Measurements from ENCODE around the gene C6orf15. TPM values are rescaled to one million over a fixed set of nuclear protein-coding genes. Genes with fewer than 3 reads are reported as not detected.

C6orf15 gene
- total and polyA plus RNA-seq, 7 experiments from 2014 or later, result not detected

GRCh38 chr6:31135710-31136109 is 23.3 kb upstream of the C6orf15 start:
- H3K4me3 Mint-ChIP-seq, result no peak overlapping the region
- no peak for DNase-seq
- H3K27ac Mint-ChIP-seq, result no peak overlapping the region
- H3K4me1 Mint-ChIP-seq, result peaks cover 4 to 8% (median 7%) of the 10 kb centered on the region in 7 donors
- H3K9me3 ChIP-seq (ENCODE audit: control insufficient read depth in 2 of 3, low read length in 3 of 3), result no peaks in the 10 kb centered on the region
- CTCF ChIA-PET, result interaction anchor here (0.5 to 1.4 kb wide), 4 partner anchors 31 to 231 kb away, joined by 3 to 5 read pairs (median 4); no protein-coding TSS in a partner anchor
- H3K36me3 ChIP-seq (ENCODE audit: control insufficient read depth in 2 of 3, insufficient read depth in 3 of 3, low read length in 3 of 3), result no peaks in the 10 kb centered on the region
- peaks cover 0 to 5% of the 10 kb centered on the region in 2 donors for H3K4me1 ChIP-seq (ENCODE audit: control insufficient read depth in 2 of 2, insufficient read depth in 2 of 2, low read length in 2 of 2)
- no peaks in the 10 kb centered on the region for H3K27me3 ChIP-seq (ENCODE audit: control insufficient read depth in 2 of 2, insufficient read depth in 2 of 2, low read length in 2 of 2)
- no peak overlapping the region for H3K4me3 ChIP-seq (ENCODE audit: low read length)
- POLR2A ChIA-PET, result no interaction called here
- H3K27ac ChIP-seq (ENCODE audit: low read depth, low read length), result no peak overlapping the region
- H3K9me3 Mint-ChIP-seq, result peaks cover 0 to 1% (median 0%) of the 10 kb centered on the region in 11 donors
- peaks cover 0 to 3% (median 0%) of the 10 kb centered on the region in 5 donors for H3K27me3 Mint-ChIP-seq
- intact Hi-C loops (cut with micrococcal nuclease), result loop anchor here (2.0 kb wide), 3 partner anchors 23 to 305 kb away; partner anchors contain the start of gene TCF19 (in 1 of the 2)
- ATAC-seq, result no peak
- H3K36me3 Mint-ChIP-seq, result no peaks in the 10 kb centered on the region

GRCh38 chr6:31132806-31133205 is 20.4 kb upstream of the C6orf15 start:
- no peaks in the 10 kb centered on the region for H3K36me3 Mint-ChIP-seq
- Histone ChIP-seq H3K4me3 (ENCODE audit: low read length) (no peak overlapping the region), H3K4me1 (ENCODE audit: control insufficient read depth in 2 of 2, insufficient read depth in 2 of 2, low read length in 2 of 2) (peaks cover 0 to 4% of the 10 kb centered on the region in 2 donors), H3K27ac (ENCODE audit: low read depth, low read length) (no peak overlapping the region), H3K9me3 (ENCODE audit: control insufficient read depth in 2 of 3, low read length in 3 of 3) (no peaks in the 10 kb centered on the region), H3K27me3 (ENCODE audit: control insufficient read depth in 2 of 2, insufficient read depth in 2 of 2, low read length in 2 of 2) (no peaks in the 10 kb centered on the region), H3K36me3 (ENCODE audit: control insufficient read depth in 2 of 3, insufficient read depth in 3 of 3, low read length in 3 of 3) (no peaks in the 10 kb centered on the region)
- ChIA-PET CTCF (interaction anchor here (1.1 to 1.6 kb wide), 4 partner anchors 12 to 236 kb away, joined by 3 to 4 read pairs (median 3); no protein-coding TSS in a partner anchor), POLR2A (no interaction called here)
- H3K27ac Mint-ChIP-seq, result no peak overlapping the region
- no peak for ATAC-seq
- intact Hi-C loops (cut with micrococcal nuclease), result no loop called here
- H3K9me3 Mint-ChIP-seq, result peaks cover 0 to 1% (median 0%) of the 10 kb centered on the region in 11 donors
- H3K4me3 Mint-ChIP-seq, result no peak overlapping the region
- peaks cover 0 to 19% (median 5%) of the 10 kb centered on the region in 5 donors for H3K27me3 Mint-ChIP-seq
- DNase-seq, result no peak
- H3K4me1 Mint-ChIP-seq, result peaks cover 9 to 12% (median 10%) of the 10 kb centered on the region in 7 donors

- Mint-ChIP-seq H3K27ac (peak overlapping the region in 1 of 9 donors; percentile 10), H3K36me3 (no peaks in the 10 kb centered on the region), H3K27me3 (peaks cover 0 to 17% (median 5%) of the 10 kb centered on the region in 5 donors), H3K4me3 (no peak overlapping the region), H3K4me1 (peaks cover 4 to 7% (median 6%) of the 10 kb centered on the region in 7 donors), H3K9me3 (no peaks in the 10 kb centered on the region)
- ChIA-PET CTCF (interaction anchor here (0.6 to 6.5 kb wide), 6 partner anchors 13 to 238 kb away, joined by 3 to 30 read pairs (median 4); no protein-coding TSS in a partner anchor), POLR2A (interaction anchor here (0.7 kb wide), 1 partner anchor 235 kb away, joined by 4 read pairs; no protein-coding TSS in a partner anchor)
- H3K4me1 ChIP-seq (ENCODE audit: control insufficient read depth in 2 of 2, insufficient read depth in 2 of 2, low read length in 2 of 2), result no peaks in the 10 kb centered on the region
- no peaks in the 10 kb centered on the region for H3K9me3 ChIP-seq (ENCODE audit: control insufficient read depth in 2 of 3, low read length in 3 of 3)
- no peaks in the 10 kb centered on the region for H3K36me3 ChIP-seq (ENCODE audit: control insufficient read depth in 2 of 3, insufficient read depth in 3 of 3, low read length in 3 of 3)
- H3K4me3 ChIP-seq (ENCODE audit: low read length), result no peak overlapping the region
- H3K27ac ChIP-seq (ENCODE audit: low read depth, low read length), result no peak overlapping the region
- no peaks in the 10 kb centered on the region for H3K27me3 ChIP-seq (ENCODE audit: control insufficient read depth in 2 of 2, insufficient read depth in 2 of 2, low read length in 2 of 2)
- ATAC-seq, result no peak
- DNase-seq, result no peak
- intact Hi-C loops (cut with micrococcal nuclease), result no loop called here
These were observed 19.2 kb upstream of the C6orf15 start for GRCh38 chr6:31131595-31131994.

GRCh38 chr6:31130751-31131150 is 18.4 kb upstream of the C6orf15 start:
- no peaks in the 10 kb centered on the region for H3K9me3 ChIP-seq (ENCODE audit: control insufficient read depth in 2 of 3, low read length in 3 of 3)
- no peak for DNase-seq
- ChIA-PET CTCF (interaction anchor here (1.0 to 6.5 kb wide), 4 partner anchors 14 to 66 kb away, joined by 3 to 30 read pairs (median 4); no protein-coding TSS in a partner anchor), POLR2A (no interaction called here)
- Mint-ChIP-seq H3K27ac (peak overlapping the region in 1 of 9 donors; percentile 50), H3K36me3 (no peaks in the 10 kb centered on the region), H3K4me1 (peaks cover 4 to 7% (median 6%) of the 10 kb centered on the region in 7 donors), H3K4me3 (no peak overlapping the region), H3K27me3 (peaks cover 0 to 17% (median 5%) of the 10 kb centered on the region in 5 donors), H3K9me3 (no peaks in the 10 kb centered on the region)
- no peaks in the 10 kb centered on the region for H3K36me3 ChIP-seq (ENCODE audit: control insufficient read depth in 2 of 3, insufficient read depth in 3 of 3, low read length in 3 of 3)
- no peak overlapping the region for H3K27ac ChIP-seq (ENCODE audit: low read depth, low read length)
- no peak overlapping the region for H3K4me3 ChIP-seq (ENCODE audit: low read length)
- H3K4me1 ChIP-seq (ENCODE audit: control insufficient read depth in 2 of 2, insufficient read depth in 2 of 2, low read length in 2 of 2), result no peaks in the 10 kb centered on the region
- H3K27me3 ChIP-seq (ENCODE audit: control insufficient read depth in 2 of 2, insufficient read depth in 2 of 2, low read length in 2 of 2), result no peaks in the 10 kb centered on the region
- ATAC-seq, result no peak
- intact Hi-C loops (cut with micrococcal nuclease), result no loop called here

DNA sequence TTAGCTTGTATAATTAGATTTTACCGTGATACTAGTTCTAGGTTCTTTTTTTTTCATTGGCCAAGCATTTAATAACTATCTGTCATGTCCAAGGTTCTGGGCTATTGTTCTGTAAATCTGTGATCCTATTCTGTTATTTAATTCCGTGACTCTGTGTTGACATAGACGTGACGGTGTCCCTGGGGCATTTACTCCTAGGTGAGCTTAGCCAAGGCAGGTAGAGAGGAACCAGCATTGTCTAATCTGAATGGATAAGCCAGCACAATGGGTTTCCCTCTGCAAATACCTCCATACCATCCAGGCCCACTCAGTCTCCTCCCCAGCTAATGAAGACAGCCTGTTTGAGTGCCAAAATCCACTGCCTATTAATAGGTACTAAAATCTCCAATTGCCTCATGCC is 16.8 kb upstream of the C6orf15 start:
- H3K9me3 Mint-ChIP-seq, result no peaks in the 10 kb centered on the region
- Histone ChIP-seq H3K27ac (ENCODE audit: low read depth, low read length) (no peak overlapping the region), H3K4me3 (ENCODE audit: low read length) (no peak overlapping the region), H3K9me3 (ENCODE audit: control insufficient read depth in 2 of 3, low read length in 3 of 3) (no peaks in the 10 kb centered on the region), H3K27me3 (ENCODE audit: control insufficient read depth in 2 of 2, insufficient read depth in 2 of 2, low read length in 2 of 2) (no peaks in the 10 kb centered on the region), H3K4me1 (ENCODE audit: control insufficient read depth in 2 of 2, insufficient read depth in 2 of 2, low read length in 2 of 2) (no peaks in the 10 kb centered on the region), H3K36me3 (ENCODE audit: control insufficient read depth in 2 of 3, insufficient read depth in 3 of 3, low read length in 3 of 3) (no peaks in the 10 kb centered on the region)
- POLR2A ChIA-PET, result interaction anchor here (0.7 to 0.9 kb wide), 4 partner anchors 9 to 42 kb away, joined by 3 read pairs; partner anchors contain the start of gene CDSN
- intact Hi-C loops (cut with micrococcal nuclease), result loop anchor here in 1 of 2 donors (2.0 kb wide), 1 partner anchor 42 kb away; no protein-coding TSS in a partner anchor
- DNase-seq (no peak), ATAC-seq (no peak)
- H3K27me3 Mint-ChIP-seq, result peaks cover 0 to 17% (median 5%) of the 10 kb centered on the region in 5 donors
- no peak overlapping the region for H3K27ac Mint-ChIP-seq
- H3K36me3 Mint-ChIP-seq, result no peaks in the 10 kb centered on the region
- peaks cover 5 to 7% (median 6%) of the 10 kb centered on the region in 7 donors for H3K4me1 Mint-ChIP-seq
- CTCF ChIA-PET, result interaction anchor here (1.1 to 6.5 kb wide), 3 partner anchors 10 to 42 kb away, joined by 3 to 30 read pairs (median 4); no protein-coding TSS in a partner anchor
- H3K4me3 Mint-ChIP-seq, result no peak overlapping the region

DNA sequence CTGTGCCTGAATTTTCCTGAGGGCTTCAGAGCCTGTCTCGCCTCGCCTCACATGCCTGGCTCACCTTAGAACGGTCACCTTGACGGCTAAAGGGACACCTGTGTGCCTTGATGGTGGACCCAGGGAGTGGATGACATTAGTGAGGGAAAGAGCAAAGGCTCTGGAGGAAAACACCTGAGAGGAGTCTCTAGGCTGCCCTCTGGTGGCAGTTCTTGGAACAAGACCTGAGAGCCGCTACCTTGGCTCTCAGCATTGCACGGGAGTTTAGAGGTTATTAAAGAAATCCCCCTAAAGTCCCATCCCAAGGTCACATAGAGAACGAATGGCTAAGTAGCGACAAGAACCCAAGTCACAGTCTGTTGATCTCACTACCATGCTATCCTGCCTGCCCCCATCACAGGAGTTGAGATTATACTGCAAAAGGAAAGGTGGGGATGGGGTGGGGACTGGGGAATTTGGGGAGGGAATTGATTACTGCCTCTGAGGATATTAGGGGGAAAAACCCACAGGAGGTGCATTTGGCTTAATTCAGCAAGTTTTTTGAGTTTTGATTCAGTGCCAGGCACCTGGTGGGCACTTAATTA is 15.8 kb upstream of the C6orf15 start:
- intact Hi-C loops (cut with micrococcal nuclease), result loop anchor here (1.0 to 2.0 kb wide), 4 partner anchors 9 to 213 kb away; no protein-coding TSS in a partner anchor
- no peaks in the 10 kb centered on the region for H3K36me3 Mint-ChIP-seq
- ChIA-PET CTCF (interaction anchor here (0.7 to 6.5 kb wide), 5 partner anchors 9 to 48 kb away, joined by 3 to 30 read pairs (median 4); no protein-coding TSS in a partner anchor), POLR2A (interaction anchor here (0.7 to 1.5 kb wide), 2 partner anchors 8 to 34 kb away, joined by 3 to 4 read pairs; partner anchors contain the start of gene CDSN)
- no peak overlapping the region for H3K27ac ChIP-seq (ENCODE audit: low read depth, low read length)
- no peaks in the 10 kb centered on the region for H3K4me1 ChIP-seq (ENCODE audit: control insufficient read depth in 2 of 2, insufficient read depth in 2 of 2, low read length in 2 of 2)
- peaks cover 5 to 8% (median 6%) of the 10 kb centered on the region in 7 donors for H3K4me1 Mint-ChIP-seq
- H3K4me3 Mint-ChIP-seq, result no peak overlapping the region
- H3K9me3 Mint-ChIP-seq, result no peaks in the 10 kb centered on the region
- H3K4me3 ChIP-seq (ENCODE audit: low read length), result no peak overlapping the region
- H3K27ac Mint-ChIP-seq, result peak overlapping the region in 2 of 9 donors; percentile 0 to 1
- DNase-seq (peak; percentile 29 to 79 (median 55)), ATAC-seq (peak; percentile 87)
- no peaks in the 10 kb centered on the region for H3K36me3 ChIP-seq (ENCODE audit: control insufficient read depth in 2 of 3, insufficient read depth in 3 of 3, low read length in 3 of 3)
- H3K27me3 ChIP-seq (ENCODE audit: control insufficient read depth in 2 of 2, insufficient read depth in 2 of 2, low read length in 2 of 2), result no peaks in the 10 kb centered on the region
- no peaks in the 10 kb centered on the region for H3K9me3 ChIP-seq (ENCODE audit: control insufficient read depth in 2 of 3, low read length in 3 of 3)
- H3K27me3 Mint-ChIP-seq, result peaks cover 0 to 17% (median 5%) of the 10 kb centered on the region in 5 donors
